Measurements from ENCODE around the gene ECE2. TPM values are rescaled to one million over a fixed set of nuclear protein-coding genes. Genes with fewer than 3 reads are reported as not detected.
"Not testable (repeated sequence)": the region's sequence is repeated elsewhere in the genome, so short reads cannot be mapped to it uniquely, and the experiment has no call there.

Gene ECE2
- total RNA-seq, 1 experiment from 2014 or later, result not detected

DNA sequence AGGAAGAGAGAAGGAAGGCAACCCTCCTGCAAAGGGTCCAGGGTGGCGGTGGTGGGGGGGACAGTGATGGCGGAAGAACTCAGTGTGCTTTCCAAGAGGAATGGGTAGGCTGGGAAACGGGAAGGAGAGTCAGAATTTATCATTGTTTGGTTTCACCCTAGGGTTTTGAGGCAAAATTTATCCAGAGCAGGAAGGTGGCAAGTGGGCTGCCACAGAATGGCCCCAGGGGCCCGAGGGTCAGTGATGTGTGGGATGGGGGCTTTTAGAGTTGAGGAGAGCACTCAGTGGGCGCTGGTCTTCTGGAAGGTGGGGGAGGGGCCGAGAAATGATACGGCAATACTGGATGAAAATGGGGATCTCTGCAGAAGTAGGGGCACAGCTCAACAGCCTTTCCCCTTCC is 62.2 kb downstream of the ECE2 start:
- Histone ChIP-seq H3K27me3 (ENCODE audit: low read length) (no peaks in the 10 kb centered on the region), H3K9me2 (replicated peaks; ENCODE audit: low read length) (no peaks in the 10 kb centered on the region), H3K36me3 (ENCODE audit: low read depth, low read length) (peaks cover 16% of the 10 kb centered on the region; the same call in 1 of the 2 replicates), H2AFZ (ENCODE audit: low read length) (no peak overlapping the region), H3K27ac (ENCODE audit: low read length) (no peak overlapping the region), H3F3A (ENCODE audit: low read length, unreplicated experiment) (peaks cover 20% of the 10 kb centered on the region), H3K4me1 (ENCODE audit: insufficient read depth, low read length) (peaks cover 41% of the 10 kb centered on the region), H3K9me3 (ENCODE audit: low read length) (no peaks in the 10 kb centered on the region), H3K4me2 (ENCODE audit: low read length) (no peak overlapping the region), H3K79me2 (ENCODE audit: low read length) (peaks cover 24% of the 10 kb centered on the region), H4K20me1 (ENCODE audit: low read length) (no peaks in the 10 kb centered on the region), H3K9ac (ENCODE audit: low read length) (no peak overlapping the region), H3K4me3 (ENCODE audit: low read length) (no peak overlapping the region)
- no peak for DNase-seq
- no peak for ATAC-seq
- BruUV-seq (replicated peaks), result no TSS peak
- TF ChIP-seq, protein P1, sequence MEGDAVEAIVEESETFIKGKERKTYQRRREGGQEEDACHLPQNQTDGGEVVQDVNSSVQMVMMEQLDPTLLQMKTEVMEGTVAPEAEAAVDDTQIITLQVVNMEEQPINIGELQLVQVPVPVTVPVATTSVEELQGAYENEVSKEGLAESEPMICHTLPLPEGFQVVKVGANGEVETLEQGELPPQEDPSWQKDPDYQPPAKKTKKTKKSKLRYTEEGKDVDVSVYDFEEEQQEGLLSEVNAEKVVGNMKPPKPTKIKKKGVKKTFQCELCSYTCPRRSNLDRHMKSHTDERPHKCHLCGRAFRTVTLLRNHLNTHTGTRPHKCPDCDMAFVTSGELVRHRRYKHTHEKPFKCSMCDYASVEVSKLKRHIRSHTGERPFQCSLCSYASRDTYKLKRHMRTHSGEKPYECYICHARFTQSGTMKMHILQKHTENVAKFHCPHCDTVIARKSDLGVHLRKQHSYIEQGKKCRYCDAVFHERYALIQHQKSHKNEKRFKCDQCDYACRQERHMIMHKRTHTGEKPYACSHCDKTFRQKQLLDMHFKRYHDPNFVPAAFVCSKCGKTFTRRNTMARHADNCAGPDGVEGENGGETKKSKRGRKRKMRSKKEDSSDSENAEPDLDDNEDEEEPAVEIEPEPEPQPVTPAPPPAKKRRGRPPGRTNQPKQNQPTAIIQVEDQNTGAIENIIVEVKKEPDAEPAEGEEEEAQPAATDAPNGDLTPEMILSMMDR (conservative IDR thresholded peaks at IDR 0.05; ENCODE audit: low read depth, low read length), result no peak
- TF ChIP-seq EZH2 (IDR thresholded peaks at IDR 0.05; ENCODE audit: low read length, unreplicated experiment), result no peak
- no peak for TF ChIP-seq EZH2phosphoT487 (IDR thresholded peaks at IDR 0.05; ENCODE audit: borderline replicate concordance, low read length)
- intact Hi-C loops (cut with micrococcal nuclease), result loop anchor here (2.0 kb wide), 1 partner anchor 25 kb away; no protein-coding TSS in a partner anchor
- CTCF ChIA-PET, result no interaction called here
- POLR2A ChIA-PET (ENCODE audit: unreplicated experiment), result no interaction called here

DNA sequence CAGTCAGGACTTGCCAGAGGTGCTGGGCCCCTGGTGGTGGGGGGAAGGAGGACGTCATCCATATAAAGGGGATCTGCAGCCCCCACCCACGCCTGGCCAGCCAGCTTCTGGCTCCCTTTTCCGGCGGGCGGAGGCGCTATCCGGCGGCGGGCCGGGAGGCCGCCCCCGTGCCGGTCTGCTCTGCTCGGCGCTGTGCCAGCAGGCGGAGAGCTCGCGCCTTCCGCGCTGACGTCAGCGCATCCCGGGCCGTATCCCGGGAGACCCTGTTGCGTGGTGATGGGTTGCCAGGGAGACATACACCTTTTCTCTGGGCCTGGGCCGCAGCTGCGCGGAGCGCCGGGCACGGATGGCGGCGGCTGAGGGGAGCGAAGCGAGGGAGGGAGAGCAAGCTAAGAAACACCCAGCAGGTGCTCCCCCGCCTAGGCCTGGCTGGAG is 62.7 kb downstream of the ECE2 start:
- intact Hi-C loops (cut with micrococcal nuclease), result no loop called here
- Histone ChIP-seq H3K27ac (ENCODE audit: low read length) (no peak overlapping the region), H3K4me1 (ENCODE audit: insufficient read depth, low read length) (peaks cover 36% of the 10 kb centered on the region), H3K27me3 (ENCODE audit: low read length) (no peaks in the 10 kb centered on the region), H4K20me1 (ENCODE audit: low read length) (no peaks in the 10 kb centered on the region), H3K4me3 (ENCODE audit: low read length) (no peak overlapping the region), H3K9ac (ENCODE audit: low read length) (no peak overlapping the region), H3K4me2 (ENCODE audit: low read length) (no peak overlapping the region), H3F3A (ENCODE audit: low read length, unreplicated experiment) (peaks cover 15% of the 10 kb centered on the region), H3K36me3 (ENCODE audit: low read depth, low read length) (peaks cover 11% of the 10 kb centered on the region; the same call in 1 of the 2 replicates), H2AFZ (ENCODE audit: low read length) (no peak overlapping the region), H3K79me2 (ENCODE audit: low read length) (peaks cover 23% of the 10 kb centered on the region), H3K9me3 (ENCODE audit: low read length) (no peaks in the 10 kb centered on the region), H3K9me2 (replicated peaks; ENCODE audit: low read length) (no peaks in the 10 kb centered on the region)
- TF ChIP-seq, protein P1 (conservative IDR thresholded peaks at IDR 0.05; ENCODE audit: low read depth, low read length), result no peak
- TF ChIP-seq EZH2phosphoT487 (IDR thresholded peaks at IDR 0.05; ENCODE audit: borderline replicate concordance, low read length), result no peak
- no peak for TF ChIP-seq EZH2 (IDR thresholded peaks at IDR 0.05; ENCODE audit: low read length, unreplicated experiment)
- POLR2A ChIA-PET (ENCODE audit: unreplicated experiment), result no interaction called here
- CTCF ChIA-PET, result no interaction called here
- DNase-seq (no peak), ATAC-seq (no peak)
- no TSS peak for BruUV-seq (replicated peaks)

DNA sequence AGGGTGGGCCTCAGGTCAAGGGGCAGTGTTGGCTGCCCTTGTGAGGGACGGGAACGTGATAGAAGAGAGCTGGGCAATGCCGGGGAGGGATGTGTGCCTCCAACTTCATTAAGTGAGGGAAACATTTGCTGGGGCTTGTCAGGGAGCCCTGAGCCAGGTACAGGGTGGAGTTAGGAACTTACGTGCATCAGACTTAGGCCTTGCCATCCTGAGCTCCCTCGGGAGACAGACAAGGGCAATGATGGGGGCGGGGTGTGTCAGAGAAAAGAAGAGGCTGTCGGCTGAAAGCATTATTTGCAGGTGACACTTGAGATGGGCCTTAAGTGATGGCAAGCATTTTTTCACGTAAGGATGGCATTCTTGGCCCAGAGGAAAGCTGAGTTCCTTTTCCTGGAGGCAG is 63.2 kb downstream of the ECE2 start:
- H3K9ac ChIP-seq (ENCODE audit: low read length), result no peak overlapping the region

DNA sequence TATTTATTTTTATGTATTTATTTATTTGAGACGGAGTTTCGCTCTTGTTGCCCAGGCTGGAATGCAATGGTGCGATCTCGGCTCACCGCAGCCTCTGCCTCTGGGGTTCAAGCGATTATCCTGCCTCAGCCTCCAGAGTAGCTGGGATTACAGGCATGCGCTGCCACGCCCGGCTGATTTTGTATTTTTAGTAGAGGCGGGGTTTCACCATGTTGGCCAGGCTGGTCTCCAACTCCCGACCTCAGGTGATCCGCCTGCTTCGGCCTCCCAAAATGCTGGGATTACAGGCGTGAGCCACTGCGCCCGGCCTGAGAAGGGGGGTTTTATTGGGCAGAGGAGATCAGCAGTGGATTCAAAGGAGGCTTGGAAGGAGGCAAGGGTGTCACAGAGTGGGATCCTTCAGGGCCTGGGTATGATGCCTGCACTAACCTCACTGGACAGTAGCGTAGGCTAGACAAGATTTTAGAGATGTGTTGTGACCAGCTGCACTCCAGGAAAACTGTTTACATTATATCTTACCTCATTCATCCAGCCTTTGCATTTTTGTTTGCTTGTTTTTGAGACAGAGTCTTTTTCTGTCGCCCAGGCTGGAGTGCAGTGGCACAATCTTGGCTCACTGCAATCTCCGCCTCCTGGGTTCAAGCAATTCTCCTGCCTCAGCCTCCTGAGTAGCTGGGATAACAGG is 63.8 kb downstream of the ECE2 start:
- BruUV-seq (replicated peaks); H4K20me1 ChIP-seq (ENCODE audit: low read length); H3K9me2 ChIP-seq (replicated peaks; ENCODE audit: low read length); ATAC-seq; H3K9me3 ChIP-seq (ENCODE audit: low read length); H3K4me3 ChIP-seq (ENCODE audit: low read length); H3K27ac ChIP-seq (ENCODE audit: low read length); DNase-seq; H2AFZ ChIP-seq (ENCODE audit: low read length); H3K4me2 ChIP-seq (ENCODE audit: low read length); H3K9ac ChIP-seq (ENCODE audit: low read length); H3K27me3 ChIP-seq (ENCODE audit: low read length); H3K36me3 ChIP-seq (ENCODE audit: low read depth, low read length); intact Hi-C loops (cut with micrococcal nuclease); POLR2A ChIA-PET (ENCODE audit: unreplicated experiment); CTCF ChIA-PET; H3F3A ChIP-seq (ENCODE audit: low read length, unreplicated experiment): not testable (repeated sequence)
- peaks cover 27% of the 10 kb centered on the region for H3K4me1 ChIP-seq (ENCODE audit: insufficient read depth, low read length)
- H3K79me2 ChIP-seq (ENCODE audit: low read length), result peaks cover 23% of the 10 kb centered on the region

More for the DNA sequence above, 63.2 kb downstream of the ECE2 start:
- peaks cover 23% of the 10 kb centered on the region for H3K79me2 ChIP-seq (ENCODE audit: low read length)
- H3K9me2 ChIP-seq (replicated peaks; ENCODE audit: low read length), result no peaks in the 10 kb centered on the region
- H2AFZ ChIP-seq (ENCODE audit: low read length), result no peak overlapping the region
- intact Hi-C loops (cut with micrococcal nuclease), result no loop called here
- peaks cover 31% of the 10 kb centered on the region for H3K4me1 ChIP-seq (ENCODE audit: insufficient read depth, low read length)
- H4K20me1 ChIP-seq (ENCODE audit: low read length), result no peaks in the 10 kb centered on the region
- DNase-seq (no peak), ATAC-seq (no peak)
- no peak overlapping the region for H3K27ac ChIP-seq (ENCODE audit: low read length)
- no peaks in the 10 kb centered on the region for H3K9me3 ChIP-seq (ENCODE audit: low read length)
- peaks cover 11% of the 10 kb centered on the region for H3F3A ChIP-seq (ENCODE audit: low read length, unreplicated experiment)
- H3K36me3 ChIP-seq (ENCODE audit: low read depth, low read length), result peaks cover 8% of the 10 kb centered on the region; the same call in 1 of the 2 replicates
- ChIA-PET POLR2A (ENCODE audit: unreplicated experiment) (no interaction called here), CTCF (no interaction called here)
- no peak overlapping the region for H3K4me3 ChIP-seq (ENCODE audit: low read length)
- H3K4me2 ChIP-seq (ENCODE audit: low read length), result no peak overlapping the region
- TF ChIP-seq, protein P1 (conservative IDR thresholded peaks at IDR 0.05; ENCODE audit: low read depth, low read length), result no peak
- TF ChIP-seq EZH2 (IDR thresholded peaks at IDR 0.05; ENCODE audit: low read length, unreplicated experiment) (no peak), EZH2phosphoT487 (IDR thresholded peaks at IDR 0.05; ENCODE audit: borderline replicate concordance, low read length) (no peak)
- BruUV-seq (replicated peaks), result no TSS peak
- no peaks in the 10 kb centered on the region for H3K27me3 ChIP-seq (ENCODE audit: low read length)
